RWPE2 (cell line): ENCODE results near the gene IGFL3.

Experiments used
- ATAC-seq: fragments of 200-7000 bp; cut with Tn5 transposase; 3 replicates; pipeline ENCODE4 v1.9.1; 2021; ENCODE audit warnings: low read depth
- DNase-seq: peaks from one replicate; pipeline ENCODE4 v3.0.0-alpha.2; 2020; ENCODE audit warnings: low spot score
- H3K27ac ChIP-seq: fragments of 450-650 bp; 2 replicates; pipeline ENCODE4 v1.5.1; 2017; ENCODE audit warnings: mild to moderate bottlenecking; ENCODE audit not compliant: poor library complexity, severe bottlenecking
- H3K27me3 ChIP-seq: fragments of 250-450 bp; sonication (Bioruptor Pico); 2 replicates; pipeline ENCODE4 v1.5.1; 2021; ENCODE audit warnings: mild to moderate bottlenecking, moderate library complexity; ENCODE audit not compliant: insufficient read depth, poor library complexity, severe bottlenecking
- H3K36me3 ChIP-seq: fragments of 250-450 bp; sonication (Bioruptor Pico); 2 replicates; pipeline ENCODE4 v1.5.1; 2020; ENCODE audit warnings: low read depth, mild to moderate bottlenecking, moderate library complexity
- H3K4me1 ChIP-seq: fragments of 250-450 bp; sonication (Bioruptor Pico); 2 replicates; pipeline ENCODE4 v1.5.1; 2021; ENCODE audit warnings: mild to moderate bottlenecking, moderate library complexity; ENCODE audit not compliant: insufficient read depth, poor library complexity, severe bottlenecking
- H3K4me3 ChIP-seq: fragments of 250-450 bp; sonication (Bioruptor Pico); 2 replicates; pipeline ENCODE4 v1.5.1; 2021; ENCODE audit warnings: mild to moderate bottlenecking, moderate library complexity; ENCODE audit not compliant: severe bottlenecking
- H3K9me3 ChIP-seq: fragments of 250-450 bp; sonication (Bioruptor Pico); 2 replicates; pipeline ENCODE4 v1.5.1; 2021; ENCODE audit warnings: mild to moderate bottlenecking, moderate library complexity; ENCODE audit not compliant: severe bottlenecking
- TF ChIP-seq, protein P1 (sequence below): fragments of 450-650 bp; IDR thresholded peaks from one replicate; pipeline ENCODE4 v1.5.1; 2017; ENCODE audit warnings: mild to moderate bottlenecking, moderate library complexity; ENCODE audit not compliant: poor library complexity, severe bottlenecking

IGFL3 gene

DNA sequence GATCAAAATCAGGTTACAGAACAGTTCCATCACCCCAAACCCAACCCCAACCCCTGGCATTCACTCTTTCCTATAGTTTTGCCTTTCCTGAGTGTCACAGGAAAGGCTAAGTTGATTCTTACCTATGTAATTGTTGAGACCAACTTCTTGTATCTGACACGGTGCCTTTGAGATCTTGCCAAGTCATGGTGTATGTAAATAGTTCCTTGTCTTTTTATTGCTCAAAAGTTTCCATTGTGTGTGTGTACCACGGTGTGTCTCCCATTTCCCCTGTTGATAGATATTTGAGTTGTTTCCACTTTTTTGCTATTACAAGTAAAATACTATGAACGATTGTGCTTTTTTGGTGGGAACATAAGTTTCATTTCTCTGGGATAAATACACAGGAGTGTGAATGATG, 20.3 kb upstream of the IGFL3 start:
- ATAC-seq = no peak
- Histone ChIP-seq H3K36me3 (no peaks in the 10 kb centered on the region), H3K4me1 (peaks cover 2% of the 10 kb centered on the region), H3K4me3 (no peak overlapping the region), H3K9me3 (no peaks in the 10 kb centered on the region), H3K27ac (no peak overlapping the region), H3K27me3 (no peaks in the 10 kb centered on the region)
- DNase-seq = no peak
- TF ChIP-seq, protein P1, sequence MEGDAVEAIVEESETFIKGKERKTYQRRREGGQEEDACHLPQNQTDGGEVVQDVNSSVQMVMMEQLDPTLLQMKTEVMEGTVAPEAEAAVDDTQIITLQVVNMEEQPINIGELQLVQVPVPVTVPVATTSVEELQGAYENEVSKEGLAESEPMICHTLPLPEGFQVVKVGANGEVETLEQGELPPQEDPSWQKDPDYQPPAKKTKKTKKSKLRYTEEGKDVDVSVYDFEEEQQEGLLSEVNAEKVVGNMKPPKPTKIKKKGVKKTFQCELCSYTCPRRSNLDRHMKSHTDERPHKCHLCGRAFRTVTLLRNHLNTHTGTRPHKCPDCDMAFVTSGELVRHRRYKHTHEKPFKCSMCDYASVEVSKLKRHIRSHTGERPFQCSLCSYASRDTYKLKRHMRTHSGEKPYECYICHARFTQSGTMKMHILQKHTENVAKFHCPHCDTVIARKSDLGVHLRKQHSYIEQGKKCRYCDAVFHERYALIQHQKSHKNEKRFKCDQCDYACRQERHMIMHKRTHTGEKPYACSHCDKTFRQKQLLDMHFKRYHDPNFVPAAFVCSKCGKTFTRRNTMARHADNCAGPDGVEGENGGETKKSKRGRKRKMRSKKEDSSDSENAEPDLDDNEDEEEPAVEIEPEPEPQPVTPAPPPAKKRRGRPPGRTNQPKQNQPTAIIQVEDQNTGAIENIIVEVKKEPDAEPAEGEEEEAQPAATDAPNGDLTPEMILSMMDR = no peak

DNA sequence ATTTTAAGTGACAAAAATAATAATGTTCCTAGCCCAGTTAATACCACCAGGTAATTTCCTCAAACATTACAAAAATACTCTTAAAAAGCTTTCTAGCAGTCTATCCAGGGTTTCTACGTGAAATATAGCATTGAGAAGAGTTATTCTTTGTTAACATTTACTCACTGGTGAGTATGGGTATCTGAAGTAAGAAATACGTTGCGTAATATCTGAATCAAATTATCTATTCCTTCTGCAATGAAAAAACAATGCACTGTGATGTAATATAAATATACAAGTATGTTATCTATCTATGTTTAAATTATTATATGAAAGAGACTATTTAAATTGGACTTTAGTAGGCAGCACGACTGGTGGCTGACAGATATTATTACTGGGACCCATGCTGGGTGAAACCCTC, 17.8 kb upstream of the IGFL3 start:
- Histone ChIP-seq H3K9me3 (no peaks in the 10 kb centered on the region), H3K4me3 (no peak overlapping the region), H3K4me1 (no peaks in the 10 kb centered on the region), H3K27ac (no peak overlapping the region), H3K27me3 (no peaks in the 10 kb centered on the region), H3K36me3 (no peaks in the 10 kb centered on the region)
- no peak for DNase-seq
- ATAC-seq = no peak
- TF ChIP-seq, protein P1 = no peak

DNA sequence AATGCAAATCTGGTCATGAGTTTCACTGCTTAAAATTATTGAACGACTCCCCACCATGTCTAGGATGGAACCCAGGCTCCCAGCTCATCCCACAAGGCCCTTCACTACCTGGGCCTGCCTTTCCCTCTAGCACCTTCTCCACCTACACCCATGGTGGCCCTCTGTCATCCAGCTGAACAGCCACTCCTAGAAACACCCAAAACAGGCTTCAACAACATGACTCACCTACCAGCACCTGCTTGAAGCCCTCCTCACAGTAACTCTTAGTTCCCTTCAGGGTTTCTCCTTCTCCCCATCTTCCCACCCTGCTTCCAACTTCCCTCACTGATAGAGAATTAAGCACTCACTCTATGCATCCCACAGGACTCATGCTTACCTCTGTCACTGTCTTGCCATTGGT, 16.9 kb upstream of the IGFL3 start:
- no peak overlapping the region for H3K27ac ChIP-seq
- TF ChIP-seq, protein P1 = no peak
- H3K4me3 ChIP-seq = no peak overlapping the region
- H3K4me1 ChIP-seq = no peaks in the 10 kb centered on the region
- no peaks in the 10 kb centered on the region for H3K9me3 ChIP-seq
- DNase-seq (no peak), ATAC-seq (no peak)
- H3K27me3 ChIP-seq = no peaks in the 10 kb centered on the region
- no peaks in the 10 kb centered on the region for H3K36me3 ChIP-seq

DNA sequence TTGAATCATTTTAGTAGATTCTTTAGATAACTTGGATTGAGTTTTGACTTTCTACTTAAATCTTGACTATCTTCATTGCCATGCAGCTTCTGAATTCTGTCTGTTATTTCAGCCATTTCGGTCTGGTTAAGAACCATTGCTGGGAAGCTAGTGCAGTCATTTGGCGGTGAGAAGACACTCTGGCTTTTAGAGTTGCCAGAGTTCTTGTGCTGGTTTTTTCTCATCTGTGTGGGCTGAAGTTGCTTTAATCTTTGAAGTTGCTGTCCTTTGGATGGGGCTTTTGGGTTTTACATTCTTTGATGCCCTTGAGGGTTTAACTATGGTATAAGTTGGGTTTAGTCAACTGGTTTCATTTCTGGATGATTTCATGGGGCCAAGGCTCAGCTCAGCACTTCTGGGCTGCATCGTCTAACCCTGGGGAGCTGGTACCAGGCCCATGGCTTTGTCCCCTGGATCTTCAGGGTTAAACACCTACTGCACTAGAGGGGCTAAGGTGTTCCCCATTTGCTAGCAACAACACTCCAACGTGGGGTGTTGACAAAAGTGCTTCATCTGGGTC, 13.5 kb upstream of the IGFL3 start:
- peaks cover 13% of the 10 kb centered on the region for H3K4me1 ChIP-seq
- no peaks in the 10 kb centered on the region for H3K9me3 ChIP-seq
- H3K27ac ChIP-seq = no peak overlapping the region
- TF ChIP-seq, protein P1 = no peak
- H3K27me3 ChIP-seq = no peaks in the 10 kb centered on the region
- H3K36me3 ChIP-seq = no peaks in the 10 kb centered on the region
- H3K4me3 ChIP-seq = no peak overlapping the region
- ATAC-seq = no peak
- no peak for DNase-seq

DNA sequence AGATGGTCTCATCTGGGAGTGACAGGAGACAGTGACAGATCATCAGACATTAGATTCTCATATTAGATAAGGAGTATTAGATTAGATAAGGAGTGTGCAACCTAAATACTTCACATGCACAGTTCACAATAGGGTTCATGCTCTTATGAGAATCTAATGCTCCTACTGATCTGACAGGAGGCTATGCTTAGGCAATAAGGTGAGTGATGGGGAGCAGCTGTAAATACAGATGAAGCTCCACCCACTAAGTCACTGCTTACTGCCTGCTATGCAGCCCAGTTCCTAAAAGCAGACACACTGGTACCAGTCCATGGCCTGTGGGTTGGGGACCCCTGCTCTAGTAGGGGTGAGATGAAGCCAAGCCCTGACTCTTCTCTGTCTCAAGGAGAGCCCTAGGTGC, 10.0 kb upstream of the IGFL3 start:
- H3K9me3 ChIP-seq = no peaks in the 10 kb centered on the region
- TF ChIP-seq, protein P1 = no peak
- H3K36me3 ChIP-seq = no peaks in the 10 kb centered on the region
- ATAC-seq = no peak
- no peak for DNase-seq
- peak overlapping the region; percentile 85 for H3K27ac ChIP-seq
- H3K4me1 ChIP-seq = peaks cover 20% of the 10 kb centered on the region
- no peaks in the 10 kb centered on the region for H3K27me3 ChIP-seq
- no peak overlapping the region for H3K4me3 ChIP-seq
